ENCODE results near the gene GUCY1A1.

The GUCY1A1 gene

GRCh38 chr4:155742310-155743015, 75.8 kb downstream of the GUCY1A1 start:
- DNase-seq = no peak

GRCh38 chr4:155745984-155746383, 79.3 kb downstream of the GUCY1A1 start:
- no peak for DNase-seq

GRCh38 chr4:155748039-155748438, 81.4 kb downstream of the GUCY1A1 start:
- DNase-seq = no peak

- no peak for DNase-seq
Observed at GRCh38 chr4:155749041-155749440, 82.4 kb downstream of the GUCY1A1 start.

GRCh38 chr4:155751569-155751968, 84.9 kb downstream of the GUCY1A1 start:
- DNase-seq = no peak

GRCh38 chr4:155757745-155758265, 91.2 kb downstream of the GUCY1A1 start:
- no peak for DNase-seq

GRCh38 chr4:155758481-155759371, 92.1 kb downstream of the GUCY1A1 start, which contains the start of gene GUCY1B1:
Gene GUCY1B1, plus strand, starts transcription at chr4:155759021. Its CDS starts 120 bp downstream, at chr4:155759141.
- no peak for DNase-seq

GRCh38 chr4:155759372-155760252, 93.0 kb downstream of the GUCY1A1 start:
- no peak for DNase-seq

- DNase-seq = no peak
Observed at GRCh38 chr4:155761047-155761446, 94.4 kb downstream of the GUCY1A1 start.

- DNase-seq = no peak
Observed at GRCh38 chr4:155761916-155762315, 95.3 kb downstream of the GUCY1A1 start.

GRCh38 chr4:155762334-155762733, 95.7 kb downstream of the GUCY1A1 start:
- DNase-seq = no peak

GRCh38 chr4:155763551-155763950, 96.9 kb downstream of the GUCY1A1 start:
- DNase-seq = no peak

GRCh38 chr4:155765149-155765548, 98.5 kb downstream of the GUCY1A1 start:
- no peak for DNase-seq

- no peak for DNase-seq
Observed at GRCh38 chr4:155766622-155767021, 100.0 kb downstream of the GUCY1A1 start.

GRCh38 chr4:155768370-155768769, 101.7 kb downstream of the GUCY1A1 start:
- DNase-seq = no peak

- DNase-seq = no peak
Observed at GRCh38 chr4:155769090-155769489, 102.4 kb downstream of the GUCY1A1 start.

- no peak for DNase-seq
Observed at GRCh38 chr4:155772459-155773195, 106.0 kb downstream of the GUCY1A1 start.

GRCh38 chr4:155773196-155773800, 106.7 kb downstream of the GUCY1A1 start:
- no peak for DNase-seq

- no peak for DNase-seq
Observed at GRCh38 chr4:155774033-155774432, 107.4 kb downstream of the GUCY1A1 start.

GRCh38 chr4:155777971-155778735, 111.5 kb downstream of the GUCY1A1 start:
- no peak for DNase-seq

- DNase-seq = no peak
Observed at GRCh38 chr4:155780775-155781174, 114.1 kb downstream of the GUCY1A1 start.
